ENCODE data around the gene PANX3.

GRCh38 chr11:124629961-124630360, 18.7 kb downstream of the PANX3 start:
- TF ChIP-seq CTCF (IDR thresholded peaks at IDR 0.05 in 2 of 3, conservative IDR thresholded peaks at IDR 0.05 in 1 of 3; ENCODE audit: control insufficient read depth in 2 of 3, extremely low read depth in 1 of 3, insufficient read depth in 1 of 3, low read depth in 3 of 3, low read length in 3 of 3) (no peak), HDAC2 (IDR thresholded peaks at IDR 0.05) (no peak), ESRRA (IDR thresholded peaks at IDR 0.05; ENCODE audit: low read length) (no peak), CHD4 (IDR thresholded peaks at IDR 0.05) (no peak), MYC (IDR thresholded peaks at IDR 0.05; ENCODE audit: insufficient read depth, insufficient read length, insufficient replicate concordance, low read length, severe bottlenecking) (no peak), PRDM15 (CRISPR knock-in tag; IDR thresholded peaks at IDR 0.05) (no peak), YY1 (IDR thresholded peaks at IDR 0.05; ENCODE audit: low read depth, low read length) (no peak)

Data from GM12878 (cell line).